Keratinocyte (primary cell): ENCODE data around the gene DSG1. TPM values are rescaled to one million over a fixed set of nuclear protein-coding genes. Genes with fewer than 3 reads are reported as not detected.

Experiments used
- DNase-seq: peaks from one replicate; pipeline ENCODE4 v3.0.0-alpha.2; 2011; ENCODE audit warnings: low read depth, missing footprints, low spot score
- FAIRE-seq: peaks from 2 replicates; lab custom pipeline; 2011; peaks lifted over from hg19 to GRCh38; lab: Jason Lieb, UNC
- H2AFZ ChIP-seq: 2 replicates; pipeline ENCODE4 v1.6.0; 2012; ENCODE audit warnings: low read length, control low read depth, inconsistent platforms; ENCODE audit not compliant: control insufficient read depth
- H3K27ac ChIP-seq: 2 replicates; pipeline ENCODE4 v1.5.1; 2011; ENCODE audit warnings: low read length; ENCODE audit not compliant: control insufficient read depth, insufficient read depth
- H3K27me3 ChIP-seq: 3 replicates; pipeline ENCODE4 v1.6.0; 2011; ENCODE audit warnings: low read length; ENCODE audit not compliant: control insufficient read depth, insufficient read depth; ENCODE audit errors: extremely low read depth
- H3K36me3 ChIP-seq, 2 experiments: 2 replicates in 1 of 2; 3 replicates in 1 of 2; pipeline ENCODE4 v1.5.1; 2011; ENCODE audit warnings: low read length in 2 of 2, mild to moderate bottlenecking in 1 of 2; ENCODE audit not compliant: control insufficient read depth in 2 of 2, insufficient read depth in 2 of 2; ENCODE audit errors: extremely low read depth in 1 of 2
- H3K4me1 ChIP-seq: 3 replicates; pipeline ENCODE4 v1.5.1; 2011; ENCODE audit warnings: low read length; ENCODE audit not compliant: control insufficient read depth, insufficient read depth; ENCODE audit errors: extremely low read depth
- H3K4me2 ChIP-seq: 3 replicates; pipeline ENCODE4 v1.6.0; 2011; ENCODE audit warnings: low read depth, low read length; ENCODE audit not compliant: control insufficient read depth, insufficient read depth; ENCODE audit errors: extremely low read depth
- H3K4me3 ChIP-seq, 3 experiments: fragments of 200-600 bp in 1 of 3; sonication (generic) in 1 of 3; 2 replicates in 2 of 3; 3 replicates in 1 of 3; pipeline ENCODE4 v1.5.1; 2011 to 2016; ENCODE audit warnings: low read length in 3 of 3, mild to moderate bottlenecking in 3 of 3, control low read depth in 2 of 3, inconsistent platforms in 1 of 3, low read depth in 1 of 3, mixed read lengths in 1 of 3, mixed run types in 1 of 3, moderate library complexity in 1 of 3; ENCODE audit not compliant: control insufficient read depth in 2 of 3, insufficient read depth in 2 of 3; ENCODE audit errors: extremely low read depth in 1 of 3
- H3K79me2 ChIP-seq: 2 replicates; pipeline ENCODE4 v1.6.0; 2012; ENCODE audit warnings: low read length; ENCODE audit not compliant: control insufficient read depth, insufficient read depth
- H3K9ac ChIP-seq: 3 replicates; pipeline ENCODE4 v1.6.0; 2011; ENCODE audit warnings: low read length; ENCODE audit not compliant: control insufficient read depth, insufficient read depth; ENCODE audit errors: extremely low read depth
- H3K9me1 ChIP-seq: 3 replicates; pipeline ENCODE4 v1.6.0; 2011; ENCODE audit warnings: low read length; ENCODE audit not compliant: control insufficient read depth, insufficient read depth; ENCODE audit errors: extremely low read depth
- H3K9me3 ChIP-seq: 2 replicates; pipeline ENCODE4 v1.5.1; 2012; ENCODE audit warnings: low read depth, low read length; ENCODE audit not compliant: control insufficient read depth
- H4K20me1 ChIP-seq: 3 replicates; pipeline ENCODE4 v1.6.0; 2011; ENCODE audit warnings: low read length; ENCODE audit not compliant: control insufficient read depth, insufficient read depth; ENCODE audit errors: extremely low read depth
- EZH2 ChIP-seq: IDR thresholded peaks from one replicate; pipeline ENCODE4 v1.6.1; 2012; ENCODE audit warnings: inconsistent platforms, mild to moderate bottlenecking, low read length, moderate library complexity
- dilution Hi-C: fragments of 300-500 bp; cut with MboI; formaldehyde crosslinking; loops from one replicate; pipeline ENCODE4 v1.7.0; 2020; ENCODE audit warnings: low sequenced_read_pairs; ENCODE audit not compliant: extremely low pct_ligation_motif_present
- polyA plus RNA-seq, 5 experiments: library from polyadenylated mRNA; depleted of rRNA in 3 of 5; stranded (reverse) in 3 of 5; stranded (forward) in 1 of 5; unstranded in 1 of 5; fragments of >200 nt; gene quantifications; 1 replicate in 1 of 5; 2 replicates in 3 of 5; 3 replicates in 1 of 5; pipeline versions ENCODE4 v1.2.1 to v1.2.3, GENCODE V29; 2011 to 2012; ENCODE audit warnings: missing spikeins in 2 of 5, low read depth in 1 of 5, low replicate concordance in 1 of 5
- TF ChIP-seq, protein P1 (sequence below), 3 experiments: IDR thresholded peaks in 1 of 3; conservative IDR thresholded peaks in 1 of 3; optimal IDR thresholded peaks in 1 of 3; 2 replicates in 2 of 3; 3 replicates in 1 of 3; pipeline versions ENCODE3 to v1.5.1; 2011; ENCODE audit warnings: low read length in 3 of 3, mild to moderate bottlenecking in 3 of 3, moderate library complexity in 2 of 3, control low read depth in 1 of 3, inconsistent platforms in 1 of 3; ENCODE audit not compliant: insufficient read depth in 2 of 3; ENCODE audit errors: extremely low read depth in 1 of 3

The DSG1 gene
- polyA plus RNA-seq, 1 donor (not counting 4 experiments of a cell fraction or from before 2014, with no cell fraction given) = 27.6 TPM

GRCh38 chr18:31273812-31274527, 44.0 kb upstream of the DSG1 start:
- Histone ChIP-seq H3K4me2 (peak overlapping the region; percentile 69), H2AFZ (no peak overlapping the region)
- TF ChIP-seq, protein P1, sequence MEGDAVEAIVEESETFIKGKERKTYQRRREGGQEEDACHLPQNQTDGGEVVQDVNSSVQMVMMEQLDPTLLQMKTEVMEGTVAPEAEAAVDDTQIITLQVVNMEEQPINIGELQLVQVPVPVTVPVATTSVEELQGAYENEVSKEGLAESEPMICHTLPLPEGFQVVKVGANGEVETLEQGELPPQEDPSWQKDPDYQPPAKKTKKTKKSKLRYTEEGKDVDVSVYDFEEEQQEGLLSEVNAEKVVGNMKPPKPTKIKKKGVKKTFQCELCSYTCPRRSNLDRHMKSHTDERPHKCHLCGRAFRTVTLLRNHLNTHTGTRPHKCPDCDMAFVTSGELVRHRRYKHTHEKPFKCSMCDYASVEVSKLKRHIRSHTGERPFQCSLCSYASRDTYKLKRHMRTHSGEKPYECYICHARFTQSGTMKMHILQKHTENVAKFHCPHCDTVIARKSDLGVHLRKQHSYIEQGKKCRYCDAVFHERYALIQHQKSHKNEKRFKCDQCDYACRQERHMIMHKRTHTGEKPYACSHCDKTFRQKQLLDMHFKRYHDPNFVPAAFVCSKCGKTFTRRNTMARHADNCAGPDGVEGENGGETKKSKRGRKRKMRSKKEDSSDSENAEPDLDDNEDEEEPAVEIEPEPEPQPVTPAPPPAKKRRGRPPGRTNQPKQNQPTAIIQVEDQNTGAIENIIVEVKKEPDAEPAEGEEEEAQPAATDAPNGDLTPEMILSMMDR (optimal IDR thresholded peaks at IDR 0.05 in 1 of 3, IDR thresholded peaks at IDR 0.05 in 1 of 3, conservative IDR thresholded peaks at IDR 0.05 in 1 of 3; ENCODE audit: extremely low read depth in 1 of 3, insufficient read depth in 2 of 3, low read length in 3 of 3) = no peak

GRCh38 chr18:31274931-31275330, 43.0 kb upstream of the DSG1 start:
- H3K4me1 ChIP-seq = peaks cover 22% of the 10 kb centered on the region
- no peaks in the 10 kb centered on the region for H3K79me2 ChIP-seq
- peak overlapping the region; percentile 69 for H3K4me2 ChIP-seq
- peak overlapping the region; percentile 16 for H3K9ac ChIP-seq
- no peaks in the 10 kb centered on the region for H4K20me1 ChIP-seq
- peak overlapping the region in 1 of 3 experiments; percentile 16 for H3K4me3 ChIP-seq
- H3K9me1 ChIP-seq = no peaks in the 10 kb centered on the region
- FAIRE-seq (peak; percentile 84), DNase-seq (peak; percentile 57)
- no peak overlapping the region for H2AFZ ChIP-seq
- H3K36me3 ChIP-seq = no peaks in the 10 kb centered on the region
- no peaks in the 10 kb centered on the region for H3K27me3 ChIP-seq
- no peaks in the 10 kb centered on the region for H3K9me3 ChIP-seq
- dilution Hi-C loops = no loop called here
- TF ChIP-seq, protein P1 (optimal IDR thresholded peaks at IDR 0.05 in 1 of 3, IDR thresholded peaks at IDR 0.05 in 1 of 3, conservative IDR thresholded peaks at IDR 0.05 in 1 of 3; ENCODE audit: extremely low read depth in 1 of 3, insufficient read depth in 2 of 3, low read length in 3 of 3) = no peak
- TF ChIP-seq EZH2 = no peak
- H3K27ac ChIP-seq = peak overlapping the region; percentile 58

More at GRCh38 chr18:31273812-31274527, 44.0 kb upstream of the DSG1 start:
- Histone ChIP-seq H3K27me3 (no peaks in the 10 kb centered on the region), H3K9me1 (no peaks in the 10 kb centered on the region), H3K27ac (peak overlapping the region; percentile 58), H3K4me3 (no peak overlapping the region), H3K9me3 (no peaks in the 10 kb centered on the region), H3K79me2 (no peaks in the 10 kb centered on the region), H4K20me1 (no peaks in the 10 kb centered on the region), H3K9ac (no peak overlapping the region), H3K4me1 (peaks cover 24% of the 10 kb centered on the region), H3K36me3 (no peaks in the 10 kb centered on the region)
- DNase-seq (no peak), FAIRE-seq (no peak)
- dilution Hi-C loops = no loop called here
